ENCODE data around the gene NDOR1.

DNA sequence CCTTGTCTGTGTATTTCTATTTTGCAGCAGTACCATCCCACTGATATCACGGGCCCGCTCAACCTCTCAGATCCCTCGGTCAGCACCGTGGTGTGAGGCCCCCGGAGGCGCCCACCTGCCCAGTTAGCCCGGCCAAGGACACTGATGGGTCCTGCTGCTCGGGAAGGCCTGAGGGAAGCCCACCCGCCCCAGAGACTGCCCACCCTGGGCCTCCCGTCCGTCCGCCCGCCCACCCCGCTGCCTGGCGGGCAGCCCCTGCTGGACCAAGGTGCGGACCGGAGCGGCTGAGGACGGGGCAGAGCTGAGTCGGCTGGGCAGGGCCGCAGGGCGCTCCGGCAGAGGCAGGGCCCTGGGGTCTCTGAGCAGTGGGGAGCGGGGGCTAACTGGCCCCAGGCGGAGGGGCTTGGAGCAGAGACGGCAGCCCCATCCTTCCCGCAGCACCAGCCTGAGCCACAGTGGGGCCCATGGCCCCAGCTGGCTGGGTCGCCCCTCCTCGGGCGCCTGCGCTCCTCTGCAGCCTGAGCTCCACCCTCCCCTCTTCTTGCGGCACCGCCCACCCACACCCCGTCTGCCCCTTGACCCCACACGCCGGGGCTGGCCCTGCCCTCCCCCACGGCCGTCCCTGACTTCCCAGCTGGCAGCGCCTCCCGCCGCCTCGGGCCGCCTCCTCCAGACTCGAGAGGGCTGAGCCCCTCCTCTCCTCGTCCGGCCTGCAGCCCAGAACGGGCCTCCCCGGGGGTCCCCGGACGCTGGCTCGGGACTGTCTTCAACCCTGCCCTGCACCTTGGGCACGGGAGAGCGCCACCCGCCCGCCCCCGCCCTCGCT lies 37.5 kb upstream of the NDOR1 start:
- TF ChIP-seq, protein P1, sequence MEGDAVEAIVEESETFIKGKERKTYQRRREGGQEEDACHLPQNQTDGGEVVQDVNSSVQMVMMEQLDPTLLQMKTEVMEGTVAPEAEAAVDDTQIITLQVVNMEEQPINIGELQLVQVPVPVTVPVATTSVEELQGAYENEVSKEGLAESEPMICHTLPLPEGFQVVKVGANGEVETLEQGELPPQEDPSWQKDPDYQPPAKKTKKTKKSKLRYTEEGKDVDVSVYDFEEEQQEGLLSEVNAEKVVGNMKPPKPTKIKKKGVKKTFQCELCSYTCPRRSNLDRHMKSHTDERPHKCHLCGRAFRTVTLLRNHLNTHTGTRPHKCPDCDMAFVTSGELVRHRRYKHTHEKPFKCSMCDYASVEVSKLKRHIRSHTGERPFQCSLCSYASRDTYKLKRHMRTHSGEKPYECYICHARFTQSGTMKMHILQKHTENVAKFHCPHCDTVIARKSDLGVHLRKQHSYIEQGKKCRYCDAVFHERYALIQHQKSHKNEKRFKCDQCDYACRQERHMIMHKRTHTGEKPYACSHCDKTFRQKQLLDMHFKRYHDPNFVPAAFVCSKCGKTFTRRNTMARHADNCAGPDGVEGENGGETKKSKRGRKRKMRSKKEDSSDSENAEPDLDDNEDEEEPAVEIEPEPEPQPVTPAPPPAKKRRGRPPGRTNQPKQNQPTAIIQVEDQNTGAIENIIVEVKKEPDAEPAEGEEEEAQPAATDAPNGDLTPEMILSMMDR (IDR thresholded peaks at IDR 0.05) = no peak
- no peak for TF ChIP-seq EP300 (IDR thresholded peaks at IDR 0.05)
- TF ChIP-seq POLR2A (IDR thresholded peaks at IDR 0.05) = no peak
